ENCODE measurements around the gene PLEKHA1. TPM values are rescaled to one million over a fixed set of nuclear protein-coding genes. Genes with fewer than 3 reads are reported as not detected.
A peak's percentile ranks its signal among the peaks of the same experiment; 100 is the strongest.

Gene PLEKHA1
- total RNA-seq, 2 donors from 2014 or later = 7.0 to 8.7 TPM

DNA sequence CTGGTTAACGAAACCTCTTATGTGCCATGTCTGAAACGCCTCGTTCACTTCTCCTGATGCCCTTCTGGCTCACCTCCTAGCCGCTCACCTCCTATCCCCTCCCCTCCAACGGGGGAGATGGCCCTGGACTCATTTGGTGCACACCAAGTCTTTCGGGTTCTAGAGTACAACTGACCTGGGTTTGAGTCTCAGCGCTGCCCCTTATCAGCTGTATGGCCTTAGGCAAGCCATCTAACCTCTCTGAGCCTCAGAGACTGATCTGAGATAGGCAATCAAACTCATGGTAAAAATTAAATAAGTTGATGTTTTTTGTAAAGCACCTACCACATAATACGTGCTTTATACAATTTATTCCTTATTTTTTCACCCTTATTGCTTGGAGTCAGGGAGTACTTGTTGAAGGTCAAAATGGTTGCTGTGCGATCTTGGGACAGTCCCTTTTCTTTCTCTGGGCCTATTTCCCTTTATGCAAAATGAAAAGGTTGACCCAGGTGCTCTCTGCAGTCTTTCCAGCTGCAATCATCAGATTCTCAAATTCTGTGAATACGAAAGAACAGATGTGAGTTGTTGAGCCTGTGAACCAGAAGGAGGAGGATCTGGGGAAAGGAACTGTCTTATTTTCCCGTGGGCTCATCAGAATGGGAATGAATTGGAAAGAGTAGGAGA, 31.2 kb upstream of the PLEKHA1 start:
- Mint-ChIP-seq H3K27ac (no peak overlapping the region), H3K36me3 (no peaks in the 10 kb centered on the region), H3K9me3 (no peaks in the 10 kb centered on the region)
- ATAC-seq = no peak
- DNase-seq (ENCODE audit: low spot score in 2 of 2) = no peak

DNA sequence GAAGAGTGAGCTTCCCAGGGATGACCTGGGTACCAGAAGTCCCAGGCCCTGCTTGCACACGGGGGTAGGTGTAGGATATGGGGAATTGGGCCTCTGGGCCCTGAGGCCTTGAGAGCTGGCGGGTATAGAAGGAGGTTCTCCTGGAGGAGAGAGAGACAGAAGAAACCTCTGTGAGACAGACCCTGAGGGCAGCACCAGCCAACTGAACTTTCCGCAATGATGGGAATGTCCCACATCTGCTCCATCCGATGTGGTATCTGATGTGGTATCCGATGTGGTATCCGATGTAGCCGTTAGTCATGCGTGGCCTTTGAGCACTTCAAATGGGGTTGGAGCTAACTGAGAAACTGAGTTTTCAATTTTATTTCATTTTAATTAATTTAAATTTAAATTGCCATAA, 30.6 kb upstream of the PLEKHA1 start:
- Mint-ChIP-seq H3K36me3 (no peaks in the 10 kb centered on the region), H3K9me3 (no peaks in the 10 kb centered on the region), H3K27ac (no peak overlapping the region)
- ATAC-seq (peak in 1 of 2 donors; percentile 19), DNase-seq (ENCODE audit: low spot score in 2 of 2) (no peak)

DNA sequence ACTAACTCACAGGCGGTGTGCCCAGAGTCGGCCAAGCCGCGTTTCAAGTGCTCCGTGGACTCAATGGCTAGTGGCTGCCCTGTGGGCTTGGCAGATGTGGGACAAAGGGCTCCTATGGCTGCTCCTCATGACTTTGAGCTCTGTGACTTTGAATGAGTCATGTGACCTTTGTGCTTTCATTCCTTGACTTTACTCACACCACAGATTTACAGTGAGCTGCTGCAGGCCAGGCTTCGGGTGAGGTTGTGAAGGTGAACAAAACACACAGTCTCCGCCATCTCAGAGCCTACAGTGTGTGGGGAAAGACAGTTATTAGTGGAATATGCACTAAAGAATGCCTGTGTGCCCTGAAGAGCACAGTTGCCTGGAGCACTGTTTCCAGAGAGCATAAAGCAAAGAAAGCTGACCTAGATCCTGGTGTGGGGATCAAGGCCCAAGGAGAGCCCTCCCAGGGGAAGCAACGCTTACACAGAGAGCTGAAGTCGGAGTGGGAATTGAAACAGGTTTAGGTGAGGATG, 29.7 kb upstream of the PLEKHA1 start:
- ATAC-seq = peak; percentile 72 to 79
- H3K36me3 Mint-ChIP-seq = no peaks in the 10 kb centered on the region
- no peaks in the 10 kb centered on the region for H3K9me3 Mint-ChIP-seq
- DNase-seq (ENCODE audit: low spot score in 2 of 2) = no peak
- H3K27ac Mint-ChIP-seq = peak overlapping the region in 1 of 2 donors; percentile 36

DNA sequence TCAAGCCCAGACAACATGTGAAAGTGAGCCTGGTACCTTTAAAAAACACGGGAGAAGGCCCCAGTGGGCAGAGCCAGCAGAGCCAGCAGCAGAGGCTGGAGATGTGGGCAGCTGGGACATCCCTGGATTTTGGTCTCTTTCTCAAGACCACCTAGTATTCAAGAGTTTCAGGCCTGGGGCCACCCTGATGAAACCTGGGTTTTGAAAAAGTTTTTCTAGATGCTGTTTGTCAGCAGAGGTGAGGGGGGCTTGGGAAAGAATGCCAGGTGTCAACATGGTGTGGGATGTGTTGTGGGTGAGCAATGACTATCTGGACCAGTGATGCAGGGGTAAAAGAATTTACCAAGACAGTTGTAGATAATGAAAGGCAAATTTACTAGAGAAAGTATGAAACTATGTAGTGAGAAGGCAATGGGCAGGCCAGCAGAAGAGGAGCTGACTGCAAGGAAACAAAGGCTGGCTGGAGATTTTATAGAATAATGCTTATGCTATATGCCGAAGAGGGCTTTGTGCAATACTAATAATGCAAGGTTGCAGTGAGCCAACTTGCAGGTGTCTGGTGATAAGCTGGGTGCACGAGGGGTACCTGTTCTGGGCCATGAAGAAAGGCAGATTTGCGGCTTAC, 28.1 kb upstream of the PLEKHA1 start:
- Mint-ChIP-seq H3K36me3 (no peaks in the 10 kb centered on the region), H3K9me3 (no peaks in the 10 kb centered on the region), H3K27ac (no peak overlapping the region)
- no peak for ATAC-seq
- DNase-seq (ENCODE audit: low spot score in 2 of 2) = no peak

DNA sequence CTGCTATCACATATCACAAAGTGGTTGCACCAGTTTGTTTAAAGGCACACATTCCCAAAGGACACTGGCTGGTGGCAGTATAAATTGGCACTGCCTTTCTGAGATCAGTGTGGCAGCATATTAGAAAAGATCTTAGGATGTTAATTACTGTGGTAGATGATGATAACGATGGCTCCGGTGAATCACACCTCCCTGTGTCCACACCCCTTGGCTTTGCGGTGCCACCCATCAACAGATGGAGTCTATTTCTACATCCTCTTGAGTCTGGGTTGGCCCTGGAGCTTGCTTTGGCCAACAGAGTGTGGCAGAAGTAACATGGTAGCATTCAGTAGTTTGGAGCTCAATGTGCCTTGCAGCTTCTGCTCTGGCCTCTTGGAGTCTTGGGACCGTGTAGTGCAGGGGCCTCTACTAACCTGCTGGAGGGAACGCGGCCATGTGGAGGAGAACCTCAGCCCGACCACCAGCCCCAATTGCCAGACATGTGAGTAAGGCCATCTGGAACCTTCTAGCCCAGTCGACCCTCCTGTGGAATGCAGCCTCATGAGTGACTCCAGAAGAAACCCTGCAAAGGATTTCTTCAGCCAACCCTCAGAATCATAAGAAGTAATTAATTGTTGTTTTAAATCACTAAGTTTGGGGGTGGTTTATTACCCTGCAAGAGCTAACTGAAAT, 27.2 kb upstream of the PLEKHA1 start:
- no peaks in the 10 kb centered on the region for H3K36me3 Mint-ChIP-seq
- no peaks in the 10 kb centered on the region for H3K9me3 Mint-ChIP-seq
- DNase-seq (ENCODE audit: low spot score in 2 of 2) (no peak), ATAC-seq (no peak)
- H3K27ac Mint-ChIP-seq = no peak overlapping the region

DNA sequence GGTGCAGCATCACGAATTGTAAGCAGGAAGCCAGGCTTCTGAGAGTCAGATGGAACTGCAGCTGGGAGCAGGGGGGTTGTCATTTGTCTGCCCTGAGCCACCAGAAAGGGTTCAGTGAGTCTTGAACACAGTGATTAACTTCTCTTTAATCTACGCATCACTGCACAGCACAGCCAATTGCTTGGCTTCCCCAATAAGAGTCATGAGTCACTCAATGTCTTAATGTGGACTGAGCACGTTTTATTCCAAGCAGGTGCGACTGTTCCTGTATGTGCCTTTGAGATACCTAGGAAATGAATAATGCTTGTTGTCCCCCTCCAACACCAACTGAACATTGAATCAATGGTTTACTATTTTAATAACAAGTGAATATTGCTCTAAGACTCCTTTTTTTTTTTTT, 26.0 kb upstream of the PLEKHA1 start:
- H3K36me3 Mint-ChIP-seq = no peaks in the 10 kb centered on the region
- no peak for ATAC-seq
- DNase-seq (ENCODE audit: low spot score in 2 of 2) = no peak
- H3K9me3 Mint-ChIP-seq = no peaks in the 10 kb centered on the region
- H3K27ac Mint-ChIP-seq = no peak overlapping the region

DNA sequence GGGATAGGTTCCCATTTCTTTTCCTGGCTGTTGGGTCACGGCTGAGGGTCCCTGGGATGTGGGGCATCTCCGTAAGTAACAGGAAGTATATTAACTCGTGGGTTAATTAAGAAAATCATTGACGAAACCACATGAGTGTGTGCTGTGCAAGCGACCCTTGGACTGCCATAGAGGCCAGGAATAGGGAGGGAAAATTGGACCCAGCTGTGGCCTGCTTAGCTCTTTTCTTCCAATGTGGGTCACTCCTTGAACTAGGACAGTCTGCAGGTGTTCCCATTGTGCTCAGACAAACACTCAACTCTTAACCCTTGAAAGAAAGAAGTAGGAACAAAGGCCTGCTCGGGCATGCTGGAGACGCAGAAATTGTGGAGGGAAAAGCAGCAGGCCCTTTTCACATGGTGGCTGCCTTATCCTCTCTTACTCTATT, 25.6 kb upstream of the PLEKHA1 start:
- ATAC-seq = no peak
- no peak overlapping the region for H3K27ac Mint-ChIP-seq

DNA sequence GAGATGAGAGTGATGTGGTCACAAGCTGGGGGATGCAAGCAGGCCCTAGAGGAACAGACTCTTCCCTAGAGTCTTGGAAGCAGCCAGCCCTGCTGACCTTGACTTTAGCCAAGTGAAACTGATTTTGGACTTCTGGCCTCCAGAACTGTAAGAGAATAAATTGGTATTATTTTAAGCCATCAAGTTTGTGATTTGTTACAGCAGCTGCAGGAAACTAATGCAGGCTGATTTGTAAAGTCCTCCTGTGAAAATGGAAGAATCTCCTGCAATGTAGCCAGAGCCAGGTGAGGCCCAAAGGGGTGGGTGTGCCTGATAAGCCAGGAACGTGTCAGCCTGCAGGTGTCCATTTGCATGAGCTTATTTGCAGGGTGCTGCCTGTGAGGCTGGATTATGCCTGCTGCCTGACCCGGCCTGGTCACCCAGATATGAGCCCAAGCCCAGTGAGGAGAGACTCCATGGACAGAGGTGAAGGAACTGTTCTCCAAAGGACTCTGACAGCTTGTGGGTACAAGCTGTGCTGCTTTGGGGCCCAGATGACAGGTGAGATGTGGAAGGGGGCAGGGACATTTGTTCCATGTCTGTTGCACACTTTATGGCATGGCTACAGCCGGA, 24.6 kb upstream of the PLEKHA1 start:
- Mint-ChIP-seq H3K9me3 (no peaks in the 10 kb centered on the region), H3K27ac (no peak overlapping the region), H3K36me3 (no peaks in the 10 kb centered on the region)
- ATAC-seq (no peak), DNase-seq (ENCODE audit: low spot score in 2 of 2) (no peak)

More for the DNA sequence above, 25.6 kb upstream of the PLEKHA1 start:
- Mint-ChIP-seq H3K9me3 (no peaks in the 10 kb centered on the region), H3K36me3 (no peaks in the 10 kb centered on the region)
- no peak for DNase-seq (ENCODE audit: low spot score in 2 of 2)

DNA sequence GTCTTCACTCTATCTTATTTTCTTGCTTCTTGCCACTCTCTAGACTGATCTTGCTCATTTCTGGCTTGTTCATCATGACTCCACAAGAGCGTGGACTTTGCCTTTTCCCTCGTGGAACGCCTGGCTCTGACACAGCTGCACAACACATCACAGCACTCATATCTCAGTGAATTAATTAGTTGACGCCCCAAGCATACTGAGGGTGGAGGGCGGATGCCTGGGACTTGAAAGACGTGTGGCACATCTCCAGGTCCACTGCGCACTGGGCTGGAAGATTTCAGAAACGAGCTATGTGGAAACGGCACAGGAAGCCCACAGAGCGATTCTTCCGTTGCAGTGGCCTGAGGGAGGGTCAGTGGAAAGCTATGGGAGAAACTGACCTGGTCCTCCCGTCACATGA, 23.6 kb upstream of the PLEKHA1 start:
- Mint-ChIP-seq H3K36me3 (no peaks in the 10 kb centered on the region), H3K9me3 (no peaks in the 10 kb centered on the region)

DNA sequence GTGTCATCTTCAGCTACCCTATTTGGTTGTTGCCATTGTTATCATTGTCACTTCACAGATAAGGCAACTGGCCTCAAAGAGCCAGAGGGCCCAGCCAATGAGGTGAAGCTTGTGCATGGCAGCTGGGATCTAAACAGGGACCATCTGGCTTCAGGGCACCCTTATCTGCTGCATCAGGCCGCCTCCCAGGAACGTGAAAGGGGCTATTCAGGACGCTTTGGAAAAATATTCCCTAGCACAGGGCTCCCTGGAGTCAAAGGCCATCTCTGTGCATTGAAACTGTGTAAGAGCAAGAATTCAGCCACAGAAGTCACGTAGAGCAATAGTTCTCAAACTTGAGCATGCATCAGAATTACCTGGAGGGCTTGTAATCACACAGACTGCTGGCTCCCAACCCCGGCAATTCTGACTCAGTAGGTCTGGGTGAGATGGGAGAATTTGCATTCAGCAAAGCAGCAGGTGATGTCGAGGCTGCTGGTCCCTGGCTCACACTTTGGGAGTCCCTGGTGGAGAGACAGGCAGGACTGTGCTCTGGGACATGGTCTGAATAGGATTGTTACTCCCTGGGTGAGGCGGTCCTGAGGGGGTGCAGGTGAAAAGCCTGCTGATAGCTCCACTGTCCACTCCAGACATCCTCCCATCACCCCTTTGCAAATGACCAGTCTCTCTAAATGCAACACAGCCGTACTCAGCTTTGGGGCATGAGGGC, 21.5 kb upstream of the PLEKHA1 start:
- no peak for ATAC-seq
- Mint-ChIP-seq H3K9me3 (no peaks in the 10 kb centered on the region), H3K36me3 (peaks cover under 1 to 3% of the 10 kb centered on the region in 2 donors), H3K27ac (no peak overlapping the region)
- DNase-seq (ENCODE audit: low spot score in 2 of 2) = no peak

More for the DNA sequence above, 23.6 kb upstream of the PLEKHA1 start:
- DNase-seq (ENCODE audit: low spot score in 2 of 2) = no peak
- H3K27ac Mint-ChIP-seq = no peak overlapping the region
- no peak for ATAC-seq

DNA sequence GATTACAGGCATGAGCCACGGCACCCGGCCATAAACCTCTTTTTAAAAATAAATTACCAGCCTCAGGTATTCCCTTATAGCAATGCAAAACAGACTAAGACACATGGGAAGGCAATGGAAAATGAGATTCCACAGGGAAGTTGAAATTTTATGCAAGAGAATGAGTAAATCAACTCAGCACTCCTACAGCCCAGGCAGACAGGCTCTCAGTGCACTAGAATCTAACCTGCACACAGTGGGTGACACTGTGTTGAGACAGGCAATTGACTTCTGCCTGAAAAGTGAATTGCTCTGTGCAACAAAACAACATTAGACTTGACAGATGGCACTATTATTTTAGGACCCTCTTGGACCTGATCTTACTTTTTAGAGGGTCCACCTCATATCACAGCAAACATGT, 20.1 kb upstream of the PLEKHA1 start:
- DNase-seq (ENCODE audit: low spot score in 2 of 2) = no peak
- Mint-ChIP-seq H3K9me3 (peaks cover 6 to 9% of the 10 kb centered on the region in 2 donors), H3K27ac (no peak overlapping the region), H3K36me3 (peaks cover 11 to 13% of the 10 kb centered on the region in 2 donors)
- ATAC-seq = no peak

DNA sequence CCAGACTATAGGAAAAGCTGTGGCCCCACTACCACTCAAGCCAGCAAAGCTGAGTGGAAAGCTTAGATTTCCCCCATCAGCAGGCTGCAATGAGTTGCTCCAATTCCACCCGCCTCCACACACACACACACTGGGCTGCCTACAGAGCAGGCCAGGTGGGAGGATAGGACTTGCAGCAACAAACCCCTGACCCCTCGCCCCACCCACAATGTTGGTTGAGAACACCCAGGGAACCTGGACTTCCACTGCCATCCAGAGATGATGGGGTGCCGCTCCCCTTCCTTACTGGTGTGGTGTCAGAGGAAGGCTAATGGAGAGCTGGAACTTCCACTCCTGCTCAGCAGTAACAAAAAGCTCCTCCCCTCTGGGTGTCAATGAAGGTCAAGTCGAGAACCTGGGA, 16.8 kb upstream of the PLEKHA1 start:
- Mint-ChIP-seq H3K27ac (no peak overlapping the region), H3K9me3 (peaks cover 6 to 9% of the 10 kb centered on the region in 2 donors), H3K36me3 (peaks cover 11 to 13% of the 10 kb centered on the region in 2 donors)
- DNase-seq (ENCODE audit: low spot score in 2 of 2) (no peak), ATAC-seq (no peak)

DNA sequence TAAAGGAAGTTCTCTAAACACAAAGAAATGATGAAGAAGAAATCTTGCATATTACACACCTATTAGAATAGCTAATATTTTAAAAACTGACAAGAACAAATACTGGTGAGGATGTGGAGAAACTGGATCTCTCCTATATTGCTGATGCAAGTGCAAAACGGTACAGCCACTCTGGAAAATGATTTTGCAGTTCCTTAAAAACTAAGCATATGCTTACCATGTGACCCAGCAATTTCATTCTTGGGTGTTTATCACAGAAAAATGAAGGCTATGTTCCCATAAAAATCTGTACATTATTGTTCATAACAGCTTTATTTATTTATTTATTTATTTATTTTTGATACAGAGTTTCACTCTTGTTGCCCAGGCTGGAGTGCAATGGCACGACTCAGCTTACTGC, 14.9 kb upstream of the PLEKHA1 start:
- Mint-ChIP-seq H3K9me3 (peaks cover 6 to 9% of the 10 kb centered on the region in 2 donors), H3K27ac (no peak overlapping the region), H3K36me3 (peaks cover 11 to 13% of the 10 kb centered on the region in 2 donors)
- DNase-seq (ENCODE audit: low spot score in 2 of 2) = no peak
- ATAC-seq = no peak

DNA sequence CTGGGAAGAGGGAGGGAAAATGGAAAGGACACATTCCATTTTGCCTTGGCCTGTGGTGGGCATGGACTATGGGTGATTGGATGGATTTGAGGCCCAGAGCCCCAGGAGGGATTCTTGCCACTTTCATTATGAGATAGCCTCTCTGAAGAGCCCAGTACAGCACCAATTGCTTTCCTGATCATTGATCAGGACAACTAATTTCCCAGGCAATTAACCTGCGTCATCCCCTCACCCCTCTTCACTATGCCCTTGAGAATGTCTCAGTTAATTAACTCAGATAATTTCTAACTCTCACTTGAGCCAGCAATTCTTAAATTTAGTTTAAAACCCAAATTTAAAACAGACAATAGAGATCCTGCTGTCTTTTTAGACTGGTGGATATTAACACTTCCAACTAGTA, 13.5 kb upstream of the PLEKHA1 start:
- DNase-seq (ENCODE audit: low spot score in 2 of 2) (no peak), ATAC-seq (no peak)
- Mint-ChIP-seq H3K27ac (no peak overlapping the region), H3K9me3 (peaks cover 6 to 9% of the 10 kb centered on the region in 2 donors), H3K36me3 (peaks cover 11 to 13% of the 10 kb centered on the region in 2 donors)

DNA sequence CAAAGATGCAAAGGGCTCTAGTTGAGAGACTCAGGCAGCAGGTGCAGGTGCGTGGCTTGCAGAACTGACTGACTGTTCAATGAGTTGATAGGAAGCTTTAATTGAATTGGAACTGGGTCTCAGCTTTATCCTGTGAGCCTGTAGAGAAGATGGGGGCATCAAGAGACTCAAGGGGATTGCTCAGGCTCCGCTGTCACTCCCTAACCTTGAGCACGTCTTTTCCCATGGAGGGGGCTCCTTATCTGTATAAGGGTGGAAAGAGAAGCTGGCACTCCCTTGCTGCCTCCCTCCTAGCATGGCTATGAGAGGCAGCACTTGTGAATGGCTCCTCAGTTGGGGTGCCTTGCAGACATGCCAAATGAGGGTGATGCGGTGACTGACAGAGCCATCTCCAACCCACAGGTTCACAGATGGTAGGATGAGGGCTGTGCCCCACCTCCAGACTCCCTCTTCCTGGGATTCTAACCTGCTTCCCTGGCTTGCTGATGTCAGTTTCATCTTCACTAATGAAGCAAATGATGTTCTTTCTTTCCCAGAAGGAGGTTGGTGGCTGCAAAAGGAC, 12.4 kb upstream of the PLEKHA1 start:
- ATAC-seq = peak in 1 of 2 donors; percentile 39
- Mint-ChIP-seq H3K36me3 (peaks cover 11 to 13% of the 10 kb centered on the region in 2 donors), H3K27ac (no peak overlapping the region), H3K9me3 (peaks cover 6 to 9% of the 10 kb centered on the region in 2 donors)
- no peak for DNase-seq (ENCODE audit: low spot score in 2 of 2)

DNA sequence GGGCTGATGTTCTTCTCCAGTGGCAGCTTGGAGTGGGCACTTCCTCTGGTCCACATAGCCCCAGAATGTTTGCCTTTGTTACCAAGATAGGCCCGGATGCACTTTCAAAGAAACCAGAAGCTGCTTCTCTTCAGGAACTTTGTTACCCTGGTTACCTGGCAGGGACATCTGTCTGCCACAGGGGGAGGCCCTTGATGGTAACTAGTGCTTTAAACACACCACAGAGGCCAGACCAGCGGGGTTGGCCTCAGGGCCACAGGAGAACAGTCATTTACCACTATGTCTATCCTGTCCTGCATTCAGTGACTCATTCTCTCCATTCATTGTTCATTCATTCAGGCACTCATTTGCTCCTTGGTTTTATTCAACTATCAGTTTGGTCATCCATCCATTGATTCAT, 11.9 kb upstream of the PLEKHA1 start:
- ATAC-seq (peak; percentile 83 to 97), DNase-seq (ENCODE audit: low spot score in 2 of 2) (peak in 1 of 2 donors; percentile 68)
- Mint-ChIP-seq H3K9me3 (peaks cover 6 to 9% of the 10 kb centered on the region in 2 donors), H3K36me3 (peaks cover 11 to 13% of the 10 kb centered on the region in 2 donors), H3K27ac (peak overlapping the region in 1 of 2 donors; percentile 54)

Measured in activated naive CD4-positive, alpha-beta T cell treated with anti-CD3 and anti-CD28 coated beads, Interleukin-2, amount 50 U/mL, for 72 hours (primary cell).